HEK293T (cell line): ENCODE data around the gene ARHGEF1.

Experiments used
- CTBP1 ChIP-seq: fragments of 450-650 bp; IDR thresholded peaks from 2 replicates; pipeline ENCODE4 v1.6.1; 2016; ENCODE audit warnings: borderline replicate concordance
- FOXA1 ChIP-seq: fragments of 450-650 bp; IDR thresholded peaks from 2 replicates; pipeline ENCODE4 v1.6.1; 2016; ENCODE audit warnings: mild to moderate bottlenecking
- HDGF ChIP-seq: fragments of 450-650 bp; IDR thresholded peaks from 2 replicates; pipeline ENCODE4 v1.6.1; 2017; ENCODE audit warnings: antibody characterized with exemption, borderline replicate concordance
- SP1 ChIP-seq: fragments of 450-650 bp; IDR thresholded peaks from 2 replicates; pipeline ENCODE4 v1.6.1; 2017
- TARDBP ChIP-seq: fragments of 450-650 bp; IDR thresholded peaks from 2 replicates; pipeline ENCODE4 v1.6.1; 2016
- TF ChIP-seq, protein P1 (sequence below): fragments of 450-650 bp; IDR thresholded peaks from 2 replicates; pipeline ENCODE4 v1.6.1; 2016

- TF ChIP-seq CTBP1, result no peak
- no peak for TF ChIP-seq SP1
- no peak for TF ChIP-seq HDGF
- TF ChIP-seq TARDBP, result no peak
- TF ChIP-seq, protein P1, sequence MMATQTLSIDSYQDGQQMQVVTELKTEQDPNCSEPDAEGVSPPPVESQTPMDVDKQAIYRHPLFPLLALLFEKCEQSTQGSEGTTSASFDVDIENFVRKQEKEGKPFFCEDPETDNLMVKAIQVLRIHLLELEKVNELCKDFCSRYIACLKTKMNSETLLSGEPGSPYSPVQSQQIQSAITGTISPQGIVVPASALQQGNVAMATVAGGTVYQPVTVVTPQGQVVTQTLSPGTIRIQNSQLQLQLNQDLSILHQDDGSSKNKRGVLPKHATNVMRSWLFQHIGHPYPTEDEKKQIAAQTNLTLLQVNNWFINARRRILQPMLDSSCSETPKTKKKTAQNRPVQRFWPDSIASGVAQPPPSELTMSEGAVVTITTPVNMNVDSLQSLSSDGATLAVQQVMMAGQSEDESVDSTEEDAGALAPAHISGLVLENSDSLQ, result no peak
- no peak for TF ChIP-seq FOXA1
These were observed 50.9 kb downstream of the ARHGEF1 start for GRCh38 chr19:41933693-41934426.
